Esophagus muscularis mucosa (tissue), 4 donors: ENCODE results near the gene TEX2. TPM values are rescaled to one million over a fixed set of nuclear protein-coding genes. Genes with fewer than 3 reads are reported as not detected.

Experiments used
- DNase-seq: peaks from one replicate; pipeline ENCODE4 v3.0.0-alpha.2; 2017; ENCODE audit errors: extremely low spot score
- H3K27ac ChIP-seq, 4 donors: fragments of 200-600 bp; sonication (generic); replicated peaks in 1 of 4; 1 replicate in 3 of 4; 2 replicates in 1 of 4; pipeline ENCODE4 v1.5.1; 2016 to 2019; ENCODE audit warnings: mild to moderate bottlenecking in 1 of 4
- H3K27me3 ChIP-seq, 4 donors: fragments of 200-600 bp; sonication (generic); one replicate each; pipeline versions ENCODE4 v1.5.1 to v1.6.0; 2016 to 2019
- H3K36me3 ChIP-seq, 4 donors: fragments of 200-600 bp; sonication (generic); one replicate each; pipeline ENCODE4 v1.5.1; 2016 to 2019
- H3K4me1 ChIP-seq, 4 donors: fragments of 200-600 bp; sonication (generic); one replicate each; pipeline ENCODE4 v1.5.1; 2016 to 2019
- H3K4me3 ChIP-seq, 4 donors: fragments of 200-600 bp; sonication (generic); 1 replicate in 2 of 4; 2 replicates in 2 of 4; pipeline ENCODE4 v1.5.1; 2016 to 2019; ENCODE audit warnings: mild to moderate bottlenecking in 4 of 4, moderate library complexity in 1 of 4
- H3K9me3 ChIP-seq, 4 donors: fragments of 200-600 bp; sonication (generic); 1 replicate in 3 of 4; 2 replicates in 1 of 4; pipeline ENCODE4 v1.5.1; 2016 to 2019
- CTCF ChIP-seq, 3 experiments: fragments of 200-600 bp in 2 of 3; fragments of 450-650 bp in 1 of 3; sonication (generic) in 2 of 3; IDR thresholded peaks; one replicate each; pipeline ENCODE4 v1.5.1; 2017 to 2019; ENCODE audit warnings: antibody characterized with exemption in 3 of 3, mild to moderate bottlenecking in 2 of 3, moderate library complexity in 1 of 3
- EP300 ChIP-seq: sonication (generic); formaldehyde crosslinking; IDR thresholded peaks from one replicate; pipeline ENCODE4 v1.6.1; 2017; ENCODE audit warnings: antibody characterized with exemption
- POLR2A ChIP-seq: fragments of 450-650 bp; IDR thresholded peaks from one replicate; pipeline ENCODE4 v1.6.1; 2017; ENCODE audit warnings: antibody characterized with exemption, moderate library complexity, mild to moderate bottlenecking, low read depth
- POLR2AphosphoS5 ChIP-seq, 2 donors: sonication (generic); formaldehyde crosslinking; IDR thresholded peaks; one replicate each; pipeline ENCODE4 v1.6.1; 2017; ENCODE audit warnings: antibody characterized with exemption in 2 of 2
- WGBS: methylation state at CpG from one replicate; pipeline ENCODE4 v1.1.5; 2018; 5-methylcytosine and 5-hydroxymethylcytosine counted together
- intact Hi-C: fragments of 100-400 bp; cut with DNase I; formaldehyde crosslinking; loops from one replicate; pipeline ENCODE4 v1.15.1; 2023
- total RNA-seq, 4 donors: library from RNA; depleted of rRNA; stranded (reverse); fragments of >200 nt; gene quantifications; one replicate each; pipeline versions ENCODE4 v1.1.0 to v1.2.1, GENCODE V29; 2016

TEX2 gene
- total RNA-seq, 4 donors from 2014 or later: 32.6 to 58.7 (median 46.1) TPM

DNA sequence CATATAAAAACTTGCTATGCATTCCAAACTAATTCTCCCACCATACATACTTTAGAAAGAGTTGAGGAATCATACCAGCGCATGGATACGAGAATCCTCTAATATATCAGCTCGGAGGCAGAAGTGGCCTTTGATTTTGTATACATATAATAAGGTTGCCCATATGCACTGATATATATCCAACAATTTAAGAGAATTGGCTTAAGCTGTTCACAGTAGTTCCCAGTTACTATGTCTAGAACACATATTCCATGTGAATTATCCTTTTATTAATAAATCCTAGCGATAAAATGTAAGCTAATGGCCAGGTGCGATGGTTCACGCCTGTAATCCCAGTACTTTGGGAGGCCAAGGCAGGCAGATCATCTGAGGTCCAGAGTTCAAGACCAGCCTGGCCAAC, 113.9 kb downstream of the TEX2 start:
- intact Hi-C loops: loop anchor here (5.0 kb wide), 2 partner anchors 113 to 133 kb away; partner anchors contain the start of gene TEX2
- no peaks in the 10 kb centered on the region for H3K9me3 ChIP-seq
- peak overlapping the region in 1 of 4 donors; percentile 86 for H3K27ac ChIP-seq
- peaks cover 0 to 44% (median 22%) of the 10 kb centered on the region in 4 donors for H3K36me3 ChIP-seq
- no peaks in the 10 kb centered on the region for H3K27me3 ChIP-seq
- 97% methylated on average over 6 of the region's 6 CpGs for WGBS
- no peak overlapping the region for H3K4me3 ChIP-seq
- no peak for DNase-seq
- peaks cover 22 to 42% (median 32%) of the 10 kb centered on the region in 4 donors for H3K4me1 ChIP-seq
- TF ChIP-seq POLR2A (no peak), CTCF (IDR thresholded peaks at IDR 0.05) (no peak), EP300 (no peak), POLR2AphosphoS5 (IDR thresholded peaks at IDR 0.05) (no peak)

GRCh38 chr17:64148699-64149098, 114.4 kb downstream of the TEX2 start:
- no peaks in the 10 kb centered on the region for H3K27me3 ChIP-seq
- intact Hi-C loops: loop anchor here (5.0 kb wide), 2 partner anchors 114 to 134 kb away; partner anchors contain the start of gene TEX2
- H3K27ac ChIP-seq: peak overlapping the region in 3 of 4 donors; percentile 38 to 96 (median 86)
- H3K36me3 ChIP-seq: peaks cover 0 to 41% (median 19%) of the 10 kb centered on the region in 4 donors
- H3K4me1 ChIP-seq: peaks cover 22 to 37% (median 31%) of the 10 kb centered on the region in 4 donors
- no peak for DNase-seq
- no peaks in the 10 kb centered on the region for H3K9me3 ChIP-seq
- no peak overlapping the region for H3K4me3 ChIP-seq
- WGBS: 94% methylated on average over 4 of the region's 4 CpGs
- TF ChIP-seq EP300: no peak
- no peak for TF ChIP-seq CTCF (IDR thresholded peaks at IDR 0.05)
- TF ChIP-seq POLR2A: no peak
- TF ChIP-seq POLR2AphosphoS5 (IDR thresholded peaks at IDR 0.05): no peak

DNA sequence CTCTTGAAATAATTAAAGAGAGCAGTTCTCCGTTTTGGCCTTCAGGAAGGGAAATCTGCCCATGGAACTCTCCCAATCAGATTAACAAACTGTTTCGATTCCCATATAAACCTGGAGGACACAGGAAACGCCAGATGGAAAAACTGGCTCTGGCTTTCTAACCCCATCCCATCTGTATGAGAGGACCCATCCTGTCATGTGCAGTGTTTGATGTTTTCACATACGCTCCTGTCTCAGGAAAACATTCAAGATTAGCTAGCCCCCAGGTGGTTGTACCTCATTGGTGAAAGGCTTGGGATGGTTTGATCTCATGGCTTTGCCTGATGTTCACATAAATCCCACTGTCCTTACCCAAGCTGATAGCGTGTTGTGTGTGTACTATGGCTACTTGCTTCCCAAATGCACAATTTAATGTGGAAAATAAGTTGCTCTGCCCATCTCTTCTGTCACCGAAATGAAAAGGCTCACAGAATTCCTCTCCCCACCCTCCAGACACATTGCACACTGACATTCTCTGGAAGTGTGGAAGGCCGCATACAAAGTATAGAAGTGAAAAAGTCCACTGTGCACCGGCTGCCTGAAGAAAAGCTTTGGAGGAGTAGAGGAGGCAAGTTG, 114.9 kb downstream of the TEX2 start:
- no peak overlapping the region for H3K4me3 ChIP-seq
- no peak for TF ChIP-seq CTCF (IDR thresholded peaks at IDR 0.05)
- no peak for TF ChIP-seq EP300
- TF ChIP-seq POLR2A: no peak
- TF ChIP-seq POLR2AphosphoS5 (IDR thresholded peaks at IDR 0.05): no peak
- H3K9me3 ChIP-seq: no peaks in the 10 kb centered on the region
- H3K27me3 ChIP-seq: no peaks in the 10 kb centered on the region
- H3K27ac ChIP-seq: peak overlapping the region in 3 of 4 donors; percentile 86 to 96 (median 92)
- WGBS: 60% methylated on average over 7 of the region's 8 CpGs
- intact Hi-C loops: loop anchor here (5.0 kb wide), 2 partner anchors 114 to 134 kb away; partner anchors contain the start of gene TEX2
- no peak for DNase-seq
- peaks cover 22 to 37% (median 28%) of the 10 kb centered on the region in 4 donors for H3K4me1 ChIP-seq
- peaks cover 0 to 36% (median 16%) of the 10 kb centered on the region in 4 donors for H3K36me3 ChIP-seq

GRCh38 chr17:64147110-64148016, 115.7 kb downstream of the TEX2 start:
- H3K4me3 ChIP-seq: peak overlapping the region; percentile 69 to 81 (median 79)
- WGBS: 58% methylated on average over 15 of the region's 15 CpGs
- no peak for TF ChIP-seq EP300
- TF ChIP-seq POLR2A: no peak
- no peak for TF ChIP-seq POLR2AphosphoS5 (IDR thresholded peaks at IDR 0.05)
- TF ChIP-seq CTCF (IDR thresholded peaks at IDR 0.05): no peak
- H3K4me1 ChIP-seq: peaks cover 22 to 37% (median 25%) of the 10 kb centered on the region in 4 donors
- intact Hi-C loops: loop anchor here (5.0 kb wide), 2 partner anchors 115 to 135 kb away; partner anchors contain the start of gene TEX2
- no peaks in the 10 kb centered on the region for H3K9me3 ChIP-seq
- H3K36me3 ChIP-seq: peaks cover 0 to 28% (median 13%) of the 10 kb centered on the region in 4 donors
- no peaks in the 10 kb centered on the region for H3K27me3 ChIP-seq
- no peak for DNase-seq
- peak overlapping the region; percentile 86 to 96 (median 93) for H3K27ac ChIP-seq
